ENCODE results near the gene PDCD7. TPM values are rescaled to one million over a fixed set of nuclear protein-coding genes. Genes with fewer than 3 reads are reported as not detected.
A peak's percentile ranks its signal among the peaks of the same experiment; 100 is the strongest.

The PDCD7 gene
- total RNA-seq, 1 experiment from 2014 or later, result 23.5 TPM

DNA sequence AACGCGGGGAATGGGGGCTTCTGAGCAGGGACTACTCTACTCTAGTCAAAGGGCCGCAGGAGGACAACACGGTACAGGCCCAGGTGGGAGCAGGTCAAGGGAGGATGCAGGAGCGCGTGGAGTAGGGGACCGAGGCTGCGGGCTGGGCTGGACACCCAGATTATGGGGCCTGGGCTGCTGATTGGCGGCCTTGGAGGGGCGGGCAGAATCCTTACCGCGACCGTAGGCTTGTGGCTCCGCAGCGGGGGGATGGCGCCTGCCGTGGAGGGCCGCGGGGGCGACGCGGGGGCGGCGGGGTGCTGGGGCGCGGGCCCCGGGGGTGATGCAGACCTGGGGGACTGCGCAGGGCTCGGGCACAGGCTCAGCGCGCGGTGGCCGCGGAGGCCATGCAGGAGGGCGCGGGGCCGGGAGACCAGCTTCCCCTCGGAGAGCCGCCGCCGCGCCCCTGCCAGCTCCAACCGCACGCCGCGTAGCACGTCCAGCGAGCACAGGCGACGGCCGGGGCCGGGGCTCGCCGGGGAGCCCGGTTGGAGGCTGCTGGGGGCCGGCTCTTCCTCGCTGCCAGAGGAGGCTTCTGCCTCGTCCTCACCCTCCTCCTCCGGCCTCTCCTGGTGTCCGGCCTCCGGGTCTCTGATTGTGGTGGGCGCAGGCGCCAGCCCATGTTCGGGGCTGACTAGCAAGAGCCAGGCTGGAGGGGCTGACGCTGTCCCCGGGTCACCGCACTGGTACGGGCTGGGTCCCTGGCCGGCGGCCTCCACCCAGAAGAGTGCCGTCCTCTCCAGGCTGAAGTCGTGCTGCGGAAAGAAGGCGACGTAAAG, 31.5 kb downstream of the PDCD7 start:
- ChIA-PET POLR2A (interaction anchor here (0.8 to 2.5 kb wide), 4 partner anchors 10 to 35 kb away, joined by 3 to 12 read pairs (median 8); partner anchors contain the start of gene RASL12), CTCF (interaction anchor here (0.5 to 6.1 kb wide), 64 partner anchors 8 to 417 kb away, joined by 3 to 308 read pairs (median 5); partner anchors contain the start of genes ANKDD1A, CILP, CLPX and KBTBD13)
- peaks cover 10% of the 10 kb centered on the region for H3K27me3 Mint-ChIP-seq (ENCODE audit: low read depth)
- no peaks in the 10 kb centered on the region for H3K36me3 Mint-ChIP-seq
- H3K27ac Mint-ChIP-seq, result peak overlapping the region; percentile 86
- peak overlapping the region; percentile 89 for H3K4me3 Mint-ChIP-seq
- TF ChIP-seq SMAD4 (CRISPR knock-in tag; IDR thresholded peaks at IDR 0.05) (no peak), SP1 (CRISPR knock-in tag; conservative IDR thresholded peaks at IDR 0.05) (peak; percentile 49; the same call in 1 of the 2 replicates), ZNF396 (CRISPR knock-in tag; IDR thresholded peaks at IDR 0.05; ENCODE audit: borderline replicate concordance) (no peak), TP53 (CRISPR knock-in tag; IDR thresholded peaks at IDR 0.05) (0 out of 2 replicates have a peak, but pooled peaks have one; percentile 46), CREB1 (CRISPR knock-in tag; IDR thresholded peaks at IDR 0.05) (no peak), FOXP1 (CRISPR knock-in tag; IDR thresholded peaks at IDR 0.05; ENCODE audit: borderline replicate concordance) (peak; percentile 38; the same call in 1 of the 2 replicates), ATF1 (CRISPR knock-in tag; IDR thresholded peaks at IDR 0.05) (no peak), FOXJ3 (CRISPR knock-in tag; IDR thresholded peaks at IDR 0.05; ENCODE audit: borderline replicate concordance) (no peak), TCF7 (CRISPR knock-in tag; IDR thresholded peaks at IDR 0.05; ENCODE audit: low read depth) (no peak), ZNF121 (CRISPR knock-in tag; IDR thresholded peaks at IDR 0.05) (0 out of 2 replicates have a peak, but pooled peaks have one; percentile 6)
- TF ChIP-seq, protein P1, sequence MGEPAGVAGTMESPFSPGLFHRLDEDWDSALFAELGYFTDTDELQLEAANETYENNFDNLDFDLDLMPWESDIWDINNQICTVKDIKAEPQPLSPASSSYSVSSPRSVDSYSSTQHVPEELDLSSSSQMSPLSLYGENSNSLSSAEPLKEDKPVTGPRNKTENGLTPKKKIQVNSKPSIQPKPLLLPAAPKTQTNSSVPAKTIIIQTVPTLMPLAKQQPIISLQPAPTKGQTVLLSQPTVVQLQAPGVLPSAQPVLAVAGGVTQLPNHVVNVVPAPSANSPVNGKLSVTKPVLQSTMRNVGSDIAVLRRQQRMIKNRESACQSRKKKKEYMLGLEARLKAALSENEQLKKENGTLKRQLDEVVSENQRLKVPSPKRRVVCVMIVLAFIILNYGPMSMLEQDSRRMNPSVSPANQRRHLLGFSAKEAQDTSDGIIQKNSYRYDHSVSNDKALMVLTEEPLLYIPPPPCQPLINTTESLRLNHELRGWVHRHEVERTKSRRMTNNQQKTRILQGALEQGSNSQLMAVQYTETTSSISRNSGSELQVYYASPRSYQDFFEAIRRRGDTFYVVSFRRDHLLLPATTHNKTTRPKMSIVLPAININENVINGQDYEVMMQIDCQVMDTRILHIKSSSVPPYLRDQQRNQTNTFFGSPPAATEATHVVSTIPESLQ (CRISPR knock-in tag; IDR thresholded peaks at IDR 0.05), result no peak
- TF ChIP-seq, protein P2, sequence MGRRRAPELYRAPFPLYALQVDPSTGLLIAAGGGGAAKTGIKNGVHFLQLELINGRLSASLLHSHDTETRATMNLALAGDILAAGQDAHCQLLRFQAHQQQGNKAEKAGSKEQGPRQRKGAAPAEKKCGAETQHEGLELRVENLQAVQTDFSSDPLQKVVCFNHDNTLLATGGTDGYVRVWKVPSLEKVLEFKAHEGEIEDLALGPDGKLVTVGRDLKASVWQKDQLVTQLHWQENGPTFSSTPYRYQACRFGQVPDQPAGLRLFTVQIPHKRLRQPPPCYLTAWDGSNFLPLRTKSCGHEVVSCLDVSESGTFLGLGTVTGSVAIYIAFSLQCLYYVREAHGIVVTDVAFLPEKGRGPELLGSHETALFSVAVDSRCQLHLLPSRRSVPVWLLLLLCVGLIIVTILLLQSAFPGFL (CRISPR knock-in tag; IDR thresholded peaks at IDR 0.05; ENCODE audit: borderline replicate concordance), result no peak
- TF ChIP-seq, protein P3, sequence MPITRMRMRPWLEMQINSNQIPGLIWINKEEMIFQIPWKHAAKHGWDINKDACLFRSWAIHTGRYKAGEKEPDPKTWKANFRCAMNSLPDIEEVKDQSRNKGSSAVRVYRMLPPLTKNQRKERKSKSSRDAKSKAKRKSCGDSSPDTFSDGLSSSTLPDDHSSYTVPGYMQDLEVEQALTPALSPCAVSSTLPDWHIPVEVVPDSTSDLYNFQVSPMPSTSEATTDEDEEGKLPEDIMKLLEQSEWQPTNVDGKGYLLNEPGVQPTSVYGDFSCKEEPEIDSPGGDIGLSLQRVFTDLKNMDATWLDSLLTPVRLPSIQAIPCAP (CRISPR knock-in tag; IDR thresholded peaks at IDR 0.05), result no peak
- TF ChIP-seq, protein P4, sequence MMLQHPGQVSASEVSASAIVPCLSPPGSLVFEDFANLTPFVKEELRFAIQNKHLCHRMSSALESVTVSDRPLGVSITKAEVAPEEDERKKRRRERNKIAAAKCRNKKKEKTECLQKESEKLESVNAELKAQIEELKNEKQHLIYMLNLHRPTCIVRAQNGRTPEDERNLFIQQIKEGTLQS (CRISPR knock-in tag; conservative IDR thresholded peaks at IDR 0.05), result no peak
- TF ChIP-seq, protein P5, sequence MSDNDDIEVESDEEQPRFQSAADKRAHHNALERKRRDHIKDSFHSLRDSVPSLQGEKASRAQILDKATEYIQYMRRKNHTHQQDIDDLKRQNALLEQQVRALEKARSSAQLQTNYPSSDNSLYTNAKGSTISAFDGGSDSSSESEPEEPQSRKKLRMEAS (CRISPR knock-in tag; IDR thresholded peaks at IDR 0.05), result no peak
- no peaks in the 10 kb centered on the region for H3K9me3 Mint-ChIP-seq
- peak; percentile 66 for DNase-seq (ENCODE audit: low spot score)
- ATAC-seq, result peak; percentile 79
- peaks cover 2% of the 10 kb centered on the region for H3K4me1 Mint-ChIP-seq

DNA sequence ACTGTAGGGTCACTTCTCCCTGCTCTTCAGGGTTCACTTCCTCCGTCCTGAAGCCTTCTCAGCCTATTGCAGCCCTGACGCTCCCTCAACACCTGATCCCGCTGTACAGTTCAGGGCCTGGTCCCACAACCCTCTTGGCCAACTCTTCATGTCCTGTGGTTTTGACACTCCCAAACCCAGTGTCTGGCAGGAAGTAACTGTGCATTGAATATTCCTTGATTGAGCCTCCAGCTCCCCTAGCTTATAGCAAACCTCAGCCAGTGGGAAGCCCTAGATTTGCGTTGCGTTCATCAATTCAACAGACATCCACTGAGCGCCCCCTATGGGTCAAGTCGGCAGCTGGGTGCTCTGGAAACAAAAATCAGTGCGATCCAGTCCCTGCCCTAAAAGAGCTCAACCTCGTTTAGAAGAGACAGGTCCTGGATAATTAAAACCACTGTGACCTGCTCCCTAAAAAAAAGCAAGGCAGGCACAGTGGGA, 32.2 kb downstream of the PDCD7 start:
- ChIA-PET CTCF (interaction anchor here (0.5 to 6.1 kb wide), 65 partner anchors 8 to 416 kb away, joined by 3 to 308 read pairs (median 5); partner anchors contain the start of genes ANKDD1A, CILP, CLPX and KBTBD13), POLR2A (interaction anchor here (0.7 to 2.5 kb wide), 4 partner anchors 14 to 47 kb away, joined by 3 to 12 read pairs (median 8); partner anchors contain the start of gene RASL12)
- no peaks in the 10 kb centered on the region for H3K36me3 Mint-ChIP-seq
- peaks cover 10% of the 10 kb centered on the region for H3K27me3 Mint-ChIP-seq (ENCODE audit: low read depth)
- H3K9me3 Mint-ChIP-seq, result no peaks in the 10 kb centered on the region
- ATAC-seq (peak; percentile 76), DNase-seq (ENCODE audit: low spot score) (peak; percentile 93)
- H3K27ac Mint-ChIP-seq, result peak overlapping the region; percentile 86
- H3K4me3 Mint-ChIP-seq, result peak overlapping the region; percentile 89
- TF ChIP-seq, protein P2 (CRISPR knock-in tag; IDR thresholded peaks at IDR 0.05; ENCODE audit: borderline replicate concordance), result no peak
- TF ChIP-seq, protein P6, sequence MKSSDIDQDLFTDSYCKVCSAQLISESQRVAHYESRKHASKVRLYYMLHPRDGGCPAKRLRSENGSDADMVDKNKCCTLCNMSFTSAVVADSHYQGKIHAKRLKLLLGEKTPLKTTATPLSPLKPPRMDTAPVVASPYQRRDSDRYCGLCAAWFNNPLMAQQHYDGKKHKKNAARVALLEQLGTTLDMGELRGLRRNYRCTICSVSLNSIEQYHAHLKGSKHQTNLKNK (CRISPR knock-in tag; IDR thresholded peaks at IDR 0.05), result no peak
- no peak for TF ChIP-seq EMX1 (CRISPR knock-in tag; IDR thresholded peaks at IDR 0.05)
- TF ChIP-seq, protein P7, sequence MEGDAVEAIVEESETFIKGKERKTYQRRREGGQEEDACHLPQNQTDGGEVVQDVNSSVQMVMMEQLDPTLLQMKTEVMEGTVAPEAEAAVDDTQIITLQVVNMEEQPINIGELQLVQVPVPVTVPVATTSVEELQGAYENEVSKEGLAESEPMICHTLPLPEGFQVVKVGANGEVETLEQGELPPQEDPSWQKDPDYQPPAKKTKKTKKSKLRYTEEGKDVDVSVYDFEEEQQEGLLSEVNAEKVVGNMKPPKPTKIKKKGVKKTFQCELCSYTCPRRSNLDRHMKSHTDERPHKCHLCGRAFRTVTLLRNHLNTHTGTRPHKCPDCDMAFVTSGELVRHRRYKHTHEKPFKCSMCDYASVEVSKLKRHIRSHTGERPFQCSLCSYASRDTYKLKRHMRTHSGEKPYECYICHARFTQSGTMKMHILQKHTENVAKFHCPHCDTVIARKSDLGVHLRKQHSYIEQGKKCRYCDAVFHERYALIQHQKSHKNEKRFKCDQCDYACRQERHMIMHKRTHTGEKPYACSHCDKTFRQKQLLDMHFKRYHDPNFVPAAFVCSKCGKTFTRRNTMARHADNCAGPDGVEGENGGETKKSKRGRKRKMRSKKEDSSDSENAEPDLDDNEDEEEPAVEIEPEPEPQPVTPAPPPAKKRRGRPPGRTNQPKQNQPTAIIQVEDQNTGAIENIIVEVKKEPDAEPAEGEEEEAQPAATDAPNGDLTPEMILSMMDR (IDR thresholded peaks at IDR 0.05), result peak; percentile 76
- no peak for TF ChIP-seq SMAD3 (CRISPR knock-in tag; IDR thresholded peaks at IDR 0.05; ENCODE audit: borderline replicate concordance)
- TF ChIP-seq ETV6 (CRISPR knock-in tag; IDR thresholded peaks at IDR 0.05), result 0 out of 2 replicates have a peak, but pooled peaks have one; percentile 22
- no peak for TF ChIP-seq MYBL2 (CRISPR knock-in tag; IDR thresholded peaks at IDR 0.05)
- no peak for TF ChIP-seq ZNF317 (CRISPR knock-in tag; IDR thresholded peaks at IDR 0.05; ENCODE audit: borderline replicate concordance, low read depth)
- TF ChIP-seq, protein P8, sequence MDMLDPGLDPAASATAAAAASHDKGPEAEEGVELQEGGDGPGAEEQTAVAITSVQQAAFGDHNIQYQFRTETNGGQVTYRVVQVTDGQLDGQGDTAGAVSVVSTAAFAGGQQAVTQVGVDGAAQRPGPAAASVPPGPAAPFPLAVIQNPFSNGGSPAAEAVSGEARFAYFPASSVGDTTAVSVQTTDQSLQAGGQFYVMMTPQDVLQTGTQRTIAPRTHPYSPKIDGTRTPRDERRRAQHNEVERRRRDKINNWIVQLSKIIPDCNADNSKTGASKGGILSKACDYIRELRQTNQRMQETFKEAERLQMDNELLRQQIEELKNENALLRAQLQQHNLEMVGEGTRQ (CRISPR knock-in tag; IDR thresholded peaks at IDR 0.05), result no peak
- peaks cover 2% of the 10 kb centered on the region for H3K4me1 Mint-ChIP-seq
